PFSK-1 (cell line): ENCODE data around the gene AP2M1.

Experiments used
- FOXP2 ChIP-seq: optimal IDR thresholded peaks from 2 replicates; pipeline ENCODE3; 2011; ENCODE audit warnings: borderline replicate concordance, control low read depth, inconsistent platforms; ENCODE audit not compliant: insufficient read depth; ENCODE audit errors: extremely low read length, extremely low read depth
- POLR2AphosphoS5 ChIP-seq: IDR thresholded peaks from 2 replicates; pipeline ENCODE4 v1.6.1; 2012; ENCODE audit warnings: low read depth, mild to moderate bottlenecking, control low read depth, low read length, moderate library complexity
- REST ChIP-seq, 2 experiments: IDR thresholded peaks; 2 replicates each; pipeline versions ENCODE4 v1.6.1 to v1.8.0; 2011 to 2012; ENCODE audit warnings: low read depth in 2 of 2, low read length in 2 of 2, control low read depth in 1 of 2, inconsistent platforms in 1 of 2, mild to moderate bottlenecking in 1 of 2, moderate library complexity in 1 of 2; ENCODE audit not compliant: insufficient read depth in 1 of 2
- SIN3A ChIP-seq: IDR thresholded peaks from 2 replicates; pipeline ENCODE4 v1.6.1; 2012; ENCODE audit warnings: mild to moderate bottlenecking, low read length, moderate library complexity, borderline replicate concordance; ENCODE audit not compliant: insufficient read depth
- TAF1 ChIP-seq: IDR thresholded peaks from 2 replicates; pipeline ENCODE4 v1.6.1; 2012; ENCODE audit warnings: low read length, control low read depth, borderline replicate concordance; ENCODE audit not compliant: insufficient read depth

Gene AP2M1

GRCh38 chr3:184156522-184156955 is 18.1 kb upstream of the AP2M1 start:
- TF ChIP-seq SIN3A (no peak), POLR2AphosphoS5 (no peak), REST (IDR thresholded peaks at IDR 0.05; ENCODE audit: insufficient read depth in 1 of 2, low read depth in 2 of 2, low read length in 2 of 2) (no peak), FOXP2 (no peak), TAF1 (no peak)

- no peak for TF ChIP-seq SIN3A
- no peak for TF ChIP-seq POLR2AphosphoS5
- no peak for TF ChIP-seq REST (IDR thresholded peaks at IDR 0.05; ENCODE audit: insufficient read depth in 1 of 2, low read depth in 2 of 2, low read length in 2 of 2)
- TF ChIP-seq FOXP2, result no peak
- TF ChIP-seq TAF1, result no peak
Observed at GRCh38 chr3:184157206-184157605, 17.4 kb upstream of the AP2M1 start.

- TF ChIP-seq FOXP2, result no peak
- TF ChIP-seq SIN3A, result no peak
- no peak for TF ChIP-seq POLR2AphosphoS5
- TF ChIP-seq TAF1, result no peak
- TF ChIP-seq REST (IDR thresholded peaks at IDR 0.05; ENCODE audit: insufficient read depth in 1 of 2, low read depth in 2 of 2, low read length in 2 of 2), result no peak
Observed at GRCh38 chr3:184158404-184158803, 16.3 kb upstream of the AP2M1 start.

GRCh38 chr3:184160456-184160855 is 14.2 kb upstream of the AP2M1 start:
- TF ChIP-seq TAF1 (no peak), FOXP2 (no peak), SIN3A (no peak), POLR2AphosphoS5 (no peak), REST (IDR thresholded peaks at IDR 0.05; ENCODE audit: insufficient read depth in 1 of 2, low read depth in 2 of 2, low read length in 2 of 2) (no peak)

DNA sequence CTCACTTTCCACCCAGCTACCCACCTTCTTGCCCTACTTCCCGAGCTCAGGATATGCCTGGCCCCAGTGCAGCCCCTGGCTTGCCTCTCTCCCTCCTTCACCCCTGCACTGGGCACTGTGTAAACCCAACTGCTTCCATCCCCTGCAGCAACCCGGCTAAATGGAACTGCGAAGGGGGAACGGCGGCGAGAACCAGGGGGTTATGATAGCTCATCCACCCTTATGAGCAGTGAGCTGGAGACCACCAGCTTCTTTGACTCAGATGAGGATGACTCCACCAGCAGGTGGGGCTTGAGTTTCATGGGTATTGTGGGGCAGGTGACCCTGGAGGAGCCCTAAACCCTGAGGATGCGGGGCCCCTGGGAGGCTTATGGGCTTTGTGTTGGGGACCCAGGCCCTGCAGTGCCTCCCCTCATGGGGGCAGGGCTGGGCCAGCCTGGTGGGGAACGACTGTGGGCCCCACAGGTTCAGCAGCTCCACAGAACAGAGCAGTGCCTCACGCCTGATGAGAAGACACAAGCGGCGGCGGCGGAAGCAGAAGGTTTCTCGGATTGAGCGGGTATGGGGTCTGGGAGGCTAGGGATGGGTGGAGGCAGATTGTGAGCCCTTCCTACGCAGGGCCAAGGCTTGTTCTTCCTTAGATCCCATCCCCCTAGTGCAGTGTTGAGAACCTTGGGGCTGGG is 9.9 kb upstream of the AP2M1 start:
- TF ChIP-seq TAF1, result no peak
- no peak for TF ChIP-seq SIN3A
- no peak for TF ChIP-seq FOXP2
- no peak for TF ChIP-seq POLR2AphosphoS5
- no peak for TF ChIP-seq REST (IDR thresholded peaks at IDR 0.05; ENCODE audit: insufficient read depth in 1 of 2, low read depth in 2 of 2, low read length in 2 of 2)
